Measurements from ENCODE around the gene LOXL1.

- TF ChIP-seq CTCF (IDR thresholded peaks at IDR 0.05), result no peak
- no peak for TF ChIP-seq POLR2A (IDR thresholded peaks at IDR 0.05)
Observed at GRCh38 chr15:73957785-73958184, 31.5 kb downstream of the LOXL1 start.

Data from body of pancreas (tissue), 4 donors.